NCI-H1092 (cell line): ENCODE measurements around the gene RPL7A.

ENCODE experiments used
- DNase-seq: peaks from one replicate; lab custom pipeline; 2025; lab: John Stamatoyannopoulos, UW

Gene RPL7A

DNA sequence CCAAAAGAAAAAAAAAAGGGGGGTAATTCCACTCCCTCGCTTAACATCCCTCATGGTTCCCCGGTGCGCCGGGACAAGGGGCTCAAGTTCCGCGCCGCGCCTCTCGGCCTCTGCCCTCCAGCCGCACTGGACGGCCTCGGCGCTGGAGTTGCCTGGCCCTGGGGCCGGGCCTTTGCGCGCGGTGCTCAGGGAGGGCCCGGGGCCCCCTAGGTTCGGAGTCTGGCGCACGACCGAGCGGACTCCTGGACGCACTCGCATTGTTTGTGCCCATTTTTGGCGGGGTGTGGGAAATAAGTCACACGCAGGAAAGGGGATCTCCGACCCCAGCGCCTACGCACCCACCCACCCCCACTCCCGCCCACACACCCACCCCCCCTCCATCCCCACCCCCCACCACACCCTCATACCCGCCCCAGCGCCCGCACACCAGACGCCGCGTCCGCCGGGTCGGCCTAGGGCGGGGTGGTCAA, 468 bp upstream of the RPL7A start:
- DNase-seq = no peak

DNA sequence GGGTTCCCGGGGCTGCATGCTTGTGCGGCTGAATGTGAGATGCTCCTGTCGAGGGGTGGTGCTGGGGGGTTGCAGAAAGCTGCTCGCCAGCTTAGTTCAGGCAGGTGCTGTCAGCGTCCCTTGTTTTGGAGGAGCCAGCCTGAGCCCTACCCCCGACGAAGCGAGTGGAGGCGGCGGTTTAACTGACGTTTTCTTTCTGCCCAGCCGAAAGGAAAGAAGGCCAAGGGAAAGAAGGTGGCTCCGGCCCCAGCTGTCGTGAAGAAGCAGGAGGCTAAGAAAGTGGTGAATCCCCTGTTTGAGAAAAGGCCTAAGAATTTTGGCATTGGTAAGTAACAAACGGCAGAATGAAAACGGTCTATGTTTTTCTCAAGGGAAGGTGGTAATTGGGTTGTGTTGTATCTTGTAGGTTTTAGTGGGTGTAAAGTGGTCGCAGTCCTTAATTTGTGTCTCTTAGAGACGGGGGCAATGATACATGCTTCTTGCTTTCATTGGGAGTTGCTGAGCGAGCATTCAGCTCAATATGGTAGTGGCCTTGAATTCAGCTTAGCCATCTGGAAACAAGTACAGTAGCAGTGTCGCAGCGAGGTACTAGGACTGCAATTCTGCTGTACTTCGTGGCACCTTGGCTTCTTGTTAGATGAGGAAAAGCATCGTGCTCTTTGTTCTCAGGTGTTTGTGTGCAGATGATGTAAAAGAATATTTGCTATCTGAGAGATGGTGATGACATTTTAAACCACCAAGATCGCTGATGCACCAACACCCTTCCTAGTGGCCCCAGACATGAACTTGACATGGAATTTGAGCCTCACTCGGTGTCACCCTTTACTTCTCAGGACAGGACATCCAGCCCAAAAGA, 928 bp downstream of the RPL7A start:
- DNase-seq = no peak

DNA sequence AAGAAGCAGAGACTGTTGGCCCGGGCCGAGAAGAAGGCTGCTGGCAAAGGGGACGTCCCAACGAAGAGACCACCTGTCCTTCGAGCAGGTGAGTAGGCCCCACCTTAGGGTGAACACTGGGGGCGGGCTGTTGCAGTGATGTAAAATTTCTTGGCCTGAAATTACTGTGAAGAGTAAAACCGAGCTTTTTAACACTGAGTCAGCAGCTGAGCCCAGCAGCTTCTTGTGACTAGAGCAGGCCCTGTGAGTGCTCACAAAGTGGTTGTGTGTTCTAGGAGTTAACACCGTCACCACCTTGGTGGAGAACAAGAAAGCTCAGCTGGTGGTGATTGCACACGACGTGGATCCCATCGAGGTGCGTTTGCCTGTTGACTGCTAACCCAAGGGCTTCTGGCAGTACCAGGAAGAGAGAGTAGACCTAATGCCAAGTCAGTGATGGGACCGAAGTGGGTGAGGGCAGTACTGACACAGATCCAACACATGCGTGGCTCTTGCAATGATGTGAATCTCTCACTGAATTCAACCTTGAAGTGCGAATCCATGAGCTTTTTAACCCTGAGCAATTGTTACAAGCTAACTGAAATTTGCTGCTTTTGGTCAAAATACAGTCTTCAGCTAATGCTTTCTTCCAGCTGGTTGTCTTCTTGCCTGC, 2.1 kb downstream of the RPL7A start:
- DNase-seq = no peak

DNA sequence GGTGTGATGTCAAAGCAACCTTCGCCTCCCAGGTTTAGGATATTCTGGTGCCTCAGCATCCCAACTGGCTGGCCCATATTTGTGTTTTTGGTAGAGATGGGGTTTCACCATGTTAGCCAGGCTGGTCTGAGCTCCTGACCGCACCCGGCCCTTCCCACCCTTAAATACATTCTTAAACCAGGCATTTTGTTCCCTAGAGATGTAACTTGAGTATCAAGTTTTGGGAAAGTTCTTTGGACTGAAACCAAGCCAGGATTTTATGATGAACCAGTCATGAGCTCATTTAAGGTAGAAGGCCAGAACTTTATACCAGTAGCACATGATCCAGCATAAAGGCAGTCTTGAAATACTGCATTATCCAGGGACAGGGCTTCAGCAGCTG, 3.5 kb downstream of the RPL7A start:
- no peak for DNase-seq

DNA sequence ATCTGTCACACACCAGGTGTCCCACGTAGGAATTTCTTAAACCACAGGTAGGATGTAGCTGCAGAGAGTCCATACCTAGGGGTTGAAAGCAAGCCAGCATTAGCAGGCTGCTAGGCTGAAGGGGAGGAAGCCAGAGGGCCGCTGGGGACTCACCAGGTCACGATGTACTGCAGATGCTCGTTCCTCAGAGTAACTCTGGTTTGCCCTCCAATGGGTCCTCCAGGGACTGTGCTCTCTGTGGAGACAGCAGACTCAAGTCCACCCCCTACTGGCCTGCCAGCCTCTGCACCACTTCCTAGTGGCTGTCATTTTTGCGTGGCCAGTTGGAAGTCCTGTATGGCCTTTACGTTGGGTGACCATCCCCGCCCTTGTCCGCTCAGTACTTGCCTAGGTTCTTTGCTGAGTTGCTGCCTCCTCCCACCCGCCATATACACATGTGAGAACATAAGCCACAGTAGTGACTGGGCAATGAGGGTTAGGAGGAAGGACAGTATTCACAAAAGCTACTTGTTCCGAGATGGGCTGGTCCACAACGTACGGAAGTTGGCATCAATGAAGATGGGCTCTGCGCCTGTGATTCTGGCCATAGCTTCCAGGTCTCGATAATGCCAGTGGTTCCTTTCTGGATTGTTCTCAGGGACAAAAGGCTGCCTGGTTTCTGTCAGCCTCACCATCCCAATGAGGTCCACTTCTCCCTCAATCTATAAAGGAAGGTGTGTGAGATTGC, 4.1 kb downstream of the RPL7A start:
- DNase-seq = no peak

DNA sequence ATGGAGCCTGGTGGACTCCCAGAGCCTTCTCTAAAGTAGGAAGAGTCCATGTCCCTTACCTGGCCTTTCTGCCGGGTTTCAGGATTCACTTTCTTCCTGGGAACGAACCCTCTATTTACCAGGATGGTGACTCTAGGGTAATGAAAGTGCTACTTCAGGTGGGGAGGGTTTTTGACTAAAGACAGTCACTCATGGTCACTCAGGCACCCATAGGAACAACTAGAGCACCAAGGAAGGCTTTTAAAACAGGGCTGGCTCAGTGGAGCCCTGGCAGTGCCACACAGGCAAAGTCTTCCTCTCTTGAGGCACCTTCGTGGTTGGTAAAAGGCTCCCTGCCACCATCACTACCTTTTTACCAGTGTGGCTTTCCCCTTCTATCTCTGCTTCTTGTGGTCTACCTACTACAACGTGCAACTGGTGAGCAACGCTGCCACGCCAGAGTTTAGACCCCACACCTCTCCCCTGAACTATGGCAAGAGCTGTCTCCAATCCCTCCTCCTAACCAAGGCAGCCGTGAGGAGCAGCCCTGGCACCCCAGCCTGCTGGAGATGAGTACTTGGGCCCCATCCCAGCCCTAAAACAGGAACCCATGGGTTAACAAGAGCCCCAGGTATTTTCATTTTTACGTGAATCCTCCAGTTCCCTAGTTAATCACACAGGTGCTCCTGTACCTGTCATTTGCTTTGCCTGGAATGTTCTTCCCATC, 4.8 kb downstream of the RPL7A start:
- no peak for DNase-seq

DNA sequence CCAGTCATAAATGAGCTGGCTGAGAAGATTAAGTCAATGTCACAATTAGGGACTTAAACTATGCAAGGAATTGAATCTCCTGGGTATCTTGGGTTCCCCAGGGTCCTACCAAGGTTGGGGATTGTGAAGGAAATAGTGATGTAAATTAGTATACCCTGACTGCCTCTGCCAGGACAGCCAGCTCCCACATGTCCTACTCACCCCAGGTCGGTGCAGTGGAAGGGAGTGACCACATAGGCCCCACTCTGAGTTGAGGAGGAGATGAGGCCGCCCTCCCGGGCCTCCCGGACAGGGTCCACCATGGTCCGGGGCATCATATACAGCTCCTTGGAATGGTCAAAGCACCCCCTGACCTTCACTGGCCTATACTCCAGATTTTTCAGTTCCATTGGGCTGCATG, 5.5 kb downstream of the RPL7A start:
- DNase-seq = no peak

DNA sequence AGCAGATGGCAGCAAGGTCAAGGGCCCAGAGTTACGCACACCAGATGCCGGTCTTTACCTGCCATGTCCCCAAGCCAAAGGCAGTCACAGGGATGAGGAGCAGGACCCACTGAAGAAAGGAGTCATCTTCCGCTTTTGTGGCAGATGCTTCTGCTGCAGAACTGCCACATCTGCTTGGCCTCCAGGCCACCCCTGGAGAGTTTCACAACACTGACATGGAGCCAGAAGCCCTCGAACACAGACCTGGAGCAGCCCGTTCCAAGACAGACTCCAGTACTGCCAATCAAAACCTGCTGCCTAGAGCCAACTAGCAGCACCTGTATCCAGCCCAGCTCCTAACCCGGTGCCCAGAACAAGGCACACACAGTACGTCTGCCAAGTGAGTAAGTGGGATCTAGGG, 6.7 kb downstream of the RPL7A start:
- no peak for DNase-seq

DNA sequence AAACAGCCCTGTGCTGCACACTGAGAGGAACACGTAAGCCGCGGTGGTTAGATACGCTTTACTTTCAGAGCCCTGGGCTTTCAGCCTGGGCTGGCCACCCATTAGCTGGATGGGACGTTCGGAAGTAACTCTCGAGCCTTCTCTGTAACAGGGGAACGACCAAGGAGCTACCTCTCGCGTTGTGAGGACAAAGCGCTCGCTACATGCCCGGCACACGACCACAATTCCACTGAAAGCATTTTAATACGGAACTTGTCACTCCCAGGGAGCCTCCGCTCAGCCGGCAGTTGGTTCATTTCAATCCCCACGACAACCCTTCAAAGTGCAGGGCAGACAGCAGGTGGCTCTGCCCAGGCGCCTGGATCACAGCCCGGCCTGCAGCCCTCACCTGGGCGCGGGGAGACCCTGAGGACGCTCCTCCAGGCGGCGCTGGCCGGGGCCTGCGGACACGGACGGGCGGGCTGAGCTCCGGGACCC, 7.9 kb downstream of the RPL7A start:
- DNase-seq = no peak

DNA sequence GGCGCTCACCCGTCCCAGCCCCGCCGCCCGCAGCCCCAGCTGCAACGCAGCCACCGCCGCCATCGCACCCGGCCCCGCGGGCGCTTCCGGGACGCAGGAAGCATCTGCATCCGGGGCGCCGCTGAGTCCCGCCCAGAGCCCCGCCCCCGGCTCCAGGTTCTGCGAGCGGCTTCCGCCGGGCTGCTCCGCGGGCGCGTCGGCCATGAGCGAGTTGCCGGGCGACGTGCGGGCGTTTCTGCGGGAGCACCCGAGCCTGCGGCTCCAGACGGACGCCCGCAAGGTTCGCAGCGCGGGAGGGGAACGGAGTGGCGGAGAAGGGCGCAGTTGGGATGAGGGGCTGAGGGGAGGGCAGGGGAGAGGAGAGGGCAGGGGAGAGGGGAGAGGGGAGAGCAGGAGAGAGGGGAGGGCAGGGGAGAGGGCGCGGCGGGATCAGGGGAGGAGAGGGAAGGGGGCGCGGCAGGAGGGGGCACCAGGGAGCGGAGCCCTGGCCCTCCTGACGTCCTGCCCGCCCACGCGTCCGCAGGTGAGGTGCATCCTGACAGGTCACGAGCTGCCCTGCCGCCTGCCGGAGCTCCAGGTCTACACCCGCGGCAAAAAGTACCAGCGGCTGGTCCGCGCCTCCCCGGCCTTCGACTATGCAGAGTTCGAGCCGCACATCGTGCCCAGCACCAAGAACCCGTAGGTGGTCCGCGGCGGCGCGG, 8.5 kb downstream of the RPL7A start, which contains the start of the genes SURF1 and SURF2:
Gene SURF1, minus strand, starts transcription at position 97 of the 701 bp plus-strand sequence. Its CDS starts 34 bp downstream, at position 63.
Gene SURF2, plus strand, starts transcription at position 160 of the 701 bp plus-strand sequence. Its CDS starts 43 bp downstream, at position 203.
- DNase-seq = peak; percentile 81

DNA sequence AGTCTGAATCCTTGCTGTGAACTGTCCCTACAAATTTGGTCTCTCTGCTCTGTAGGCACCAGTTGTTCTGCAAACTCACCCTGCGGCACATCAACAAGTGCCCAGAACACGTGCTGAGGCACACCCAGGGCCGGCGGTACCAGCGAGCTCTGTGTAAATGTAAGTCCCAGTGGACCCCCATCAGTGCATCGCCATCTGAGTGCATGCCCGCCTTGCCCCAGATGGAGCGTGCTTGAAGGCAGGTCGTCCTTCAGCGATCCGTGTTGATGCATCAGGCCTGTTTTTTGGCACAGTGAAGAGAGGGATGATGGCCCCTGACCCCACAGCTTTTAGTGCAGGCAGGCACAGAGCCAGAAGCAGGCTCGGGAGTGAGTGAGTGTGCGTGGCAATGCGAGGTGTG, 9.6 kb downstream of the RPL7A start:
- DNase-seq = no peak

DNA sequence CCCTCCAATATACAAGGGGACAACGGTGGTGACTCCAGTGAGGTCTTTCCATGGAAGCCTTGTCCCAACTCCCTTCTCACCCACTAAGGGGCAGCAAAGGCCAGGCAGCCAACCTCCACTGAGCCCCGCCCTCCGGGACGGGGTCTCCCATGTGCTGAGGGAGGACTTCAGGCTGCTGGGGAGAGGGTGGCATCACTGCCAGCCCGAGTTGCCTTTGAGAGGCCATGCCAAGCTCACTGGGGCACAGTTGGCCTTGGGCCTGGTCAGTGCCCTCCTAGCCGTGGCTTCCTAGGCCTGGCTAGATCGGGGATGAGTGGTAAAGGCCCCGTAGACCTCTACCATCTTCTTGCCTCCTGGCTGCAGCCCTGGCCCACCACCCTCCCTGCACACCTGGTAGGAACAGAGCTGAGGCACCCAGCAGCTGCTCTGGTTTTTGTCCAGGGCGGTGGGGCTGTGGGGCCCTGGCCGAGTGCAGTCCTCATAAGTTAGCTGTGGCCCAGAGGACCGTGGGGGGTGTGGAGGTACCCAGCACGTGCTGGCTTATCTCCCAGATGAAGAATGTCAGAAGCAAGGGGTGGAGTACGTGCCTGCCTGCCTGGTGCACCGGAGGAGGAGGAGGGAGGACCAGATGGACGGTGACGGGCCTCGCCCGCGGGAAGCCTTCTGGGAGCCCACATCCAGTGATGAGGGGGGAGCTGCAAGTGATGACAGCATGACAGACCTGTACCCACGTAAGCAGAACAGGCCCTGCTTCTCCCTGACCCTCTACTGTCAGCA, 11.6 kb downstream of the RPL7A start:
- DNase-seq = no peak

DNA sequence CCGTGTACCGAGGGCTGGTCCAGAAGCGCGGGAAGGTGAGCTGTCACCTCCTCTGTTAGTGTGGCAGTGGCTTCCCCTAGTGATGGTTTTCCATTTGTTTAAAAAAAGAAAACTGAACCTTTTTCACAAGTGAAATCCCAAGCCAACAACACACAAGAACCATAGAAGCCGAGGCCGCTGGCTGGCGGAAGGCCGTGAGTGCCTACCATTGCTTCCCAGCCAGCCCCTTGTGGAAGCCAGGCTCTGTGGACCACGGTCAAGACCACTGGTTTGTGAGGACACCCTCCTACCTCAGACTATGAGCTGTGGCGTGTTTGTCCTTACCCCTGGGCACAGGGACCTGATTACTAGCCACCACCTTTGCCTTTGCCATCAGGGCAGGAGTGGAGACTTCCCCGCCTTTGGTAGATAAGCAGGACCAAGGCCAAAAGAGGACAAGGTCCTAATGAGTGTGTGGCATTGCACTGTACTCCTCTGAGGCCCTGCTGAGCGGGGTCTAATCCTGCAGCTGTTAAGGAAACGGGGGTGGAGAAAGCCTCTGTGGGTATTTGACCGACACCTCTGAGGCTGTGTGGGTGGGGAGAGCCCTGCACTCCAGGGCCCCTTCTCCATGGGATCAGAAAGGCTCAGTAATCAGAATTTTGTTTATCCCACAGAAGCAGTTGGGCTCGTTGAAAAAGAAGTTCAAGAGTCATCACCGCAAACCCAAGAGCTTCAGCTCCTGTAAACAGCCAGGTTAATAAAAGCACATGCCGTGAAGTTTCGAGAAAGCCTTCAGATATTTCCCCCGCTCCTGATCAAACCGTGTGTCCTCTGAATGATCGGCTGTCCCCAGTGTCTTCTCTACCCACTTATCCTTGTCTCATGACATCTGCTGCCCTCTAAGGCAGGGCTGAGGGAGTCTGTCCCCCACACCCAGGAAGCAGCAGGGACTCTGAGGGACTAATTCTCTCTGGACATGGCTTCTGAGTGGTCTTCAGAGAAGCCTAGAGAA, 12.7 kb downstream of the RPL7A start:
- no peak for DNase-seq

DNA sequence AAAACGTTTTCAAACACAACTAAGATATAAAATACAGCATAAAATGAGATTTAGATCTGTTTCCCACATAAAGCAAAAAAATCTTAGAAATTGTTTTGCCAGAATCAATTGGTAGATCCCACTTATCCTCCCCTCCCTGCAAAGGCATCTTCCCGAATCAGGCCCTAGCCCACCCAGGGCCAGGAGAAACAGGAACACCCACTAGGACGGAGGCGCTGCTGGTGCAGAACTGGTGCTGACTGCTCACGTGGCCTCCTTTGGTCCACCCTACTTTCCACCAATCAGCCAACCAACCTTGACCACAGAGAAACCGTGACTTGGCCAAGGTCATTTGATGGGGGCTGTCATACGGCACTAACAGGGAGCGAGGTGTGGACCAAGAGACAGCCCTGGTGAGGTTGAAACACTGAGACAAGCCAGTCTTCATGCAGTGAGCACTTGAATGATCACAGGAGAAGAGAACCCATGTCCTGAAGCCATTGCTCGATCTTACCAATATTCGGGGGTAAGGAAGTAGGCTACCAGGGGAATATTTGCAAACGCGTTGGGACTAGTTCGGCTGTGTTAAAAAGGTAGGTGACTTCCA, 13.6 kb downstream of the RPL7A start:
- DNase-seq = no peak

DNA sequence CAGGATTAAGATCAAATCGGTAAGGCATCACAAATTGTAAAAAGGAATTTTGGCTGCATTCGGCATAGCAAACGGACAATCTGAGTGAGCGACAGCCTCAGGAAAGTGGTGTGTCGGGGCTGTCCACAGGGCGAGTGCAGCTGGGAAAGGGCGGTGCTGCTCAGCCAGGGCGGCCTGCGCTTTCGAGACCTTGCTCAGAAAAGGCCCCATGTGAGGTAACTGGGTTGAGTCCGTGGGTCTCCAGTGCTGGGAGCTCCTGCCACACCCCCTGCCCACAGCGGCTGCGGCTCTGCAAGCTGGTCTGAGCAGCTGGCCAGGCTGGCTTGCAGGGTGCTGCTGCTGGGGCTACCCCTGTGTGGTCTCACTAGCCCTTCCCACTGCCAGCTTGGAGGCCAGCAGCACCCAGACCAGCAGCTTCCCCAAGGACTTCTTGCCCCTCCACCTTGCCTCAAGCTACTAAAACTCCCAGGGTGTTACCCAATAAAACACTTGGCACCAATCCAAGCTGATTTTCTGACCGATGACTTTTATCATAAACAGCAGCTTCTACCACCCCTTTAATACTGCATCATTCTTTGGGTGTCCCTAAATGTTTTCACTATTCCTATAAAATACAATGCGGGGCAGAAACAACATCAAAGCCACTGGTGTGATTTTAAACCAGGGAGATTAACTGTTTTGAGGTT, 14.5 kb downstream of the RPL7A start:
- DNase-seq = no peak

DNA sequence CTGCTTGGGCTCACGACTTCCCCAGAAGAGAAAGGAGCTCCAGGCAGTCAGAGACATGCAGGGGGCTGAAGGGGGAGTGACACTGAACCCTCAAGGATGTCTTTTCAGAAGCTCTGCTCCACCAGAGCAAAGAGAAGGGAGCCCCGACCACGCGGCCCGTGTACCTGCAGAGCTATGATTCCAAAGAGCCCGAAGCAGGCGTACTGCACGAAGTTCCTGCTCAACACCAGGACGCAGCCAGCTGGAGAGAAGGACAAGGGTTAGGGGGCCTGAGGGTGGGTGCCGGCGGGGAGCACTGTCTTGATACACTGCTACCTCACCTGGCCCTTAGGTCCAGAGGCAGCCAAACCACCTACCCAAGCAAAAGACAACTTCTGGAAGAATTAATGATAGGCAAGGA, 18.4 kb downstream of the RPL7A start:
- no peak for DNase-seq

DNA sequence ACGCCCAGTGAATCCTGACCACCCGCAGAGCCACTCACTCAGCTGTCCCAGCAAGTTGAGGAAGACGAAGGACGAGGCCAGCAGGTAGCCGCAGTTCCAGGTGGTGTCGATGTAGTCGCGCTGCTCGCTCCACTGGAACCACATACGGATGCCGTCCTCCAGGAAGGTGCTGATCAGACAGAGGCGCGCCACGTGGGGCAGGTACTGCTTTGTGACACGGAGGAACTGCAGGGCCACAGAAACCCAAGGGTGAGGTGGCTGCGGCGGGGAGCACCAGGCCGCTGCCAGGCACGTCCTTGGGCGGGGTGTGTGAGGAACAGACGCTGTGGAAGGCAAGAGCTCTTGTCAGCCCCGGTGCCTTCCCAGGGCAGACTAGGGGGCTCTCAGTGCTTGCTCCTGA, 19.2 kb downstream of the RPL7A start:
- DNase-seq = no peak

DNA sequence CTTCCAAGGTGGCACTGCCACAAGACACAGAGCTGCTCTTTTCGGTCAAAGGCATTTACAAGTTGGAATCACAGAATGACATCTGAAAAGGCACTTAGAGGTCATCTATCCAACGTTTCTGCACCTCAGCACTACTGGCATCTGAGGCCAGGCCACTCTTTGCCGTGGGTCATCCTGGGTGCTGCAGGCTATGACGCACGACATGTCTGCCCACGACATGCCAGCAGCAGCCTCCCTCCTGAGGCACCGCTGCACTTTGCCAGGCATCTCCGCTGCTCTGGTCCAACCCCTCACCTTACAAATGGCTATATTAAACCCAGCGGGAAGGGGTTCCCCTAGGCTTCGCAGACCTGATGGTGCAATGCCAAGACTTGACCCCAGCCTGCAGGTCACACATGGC, 19.8 kb downstream of the RPL7A start:
- DNase-seq = no peak
